Measurements from ENCODE around the gene GPATCH2L.

- TF ChIP-seq, protein P1, sequence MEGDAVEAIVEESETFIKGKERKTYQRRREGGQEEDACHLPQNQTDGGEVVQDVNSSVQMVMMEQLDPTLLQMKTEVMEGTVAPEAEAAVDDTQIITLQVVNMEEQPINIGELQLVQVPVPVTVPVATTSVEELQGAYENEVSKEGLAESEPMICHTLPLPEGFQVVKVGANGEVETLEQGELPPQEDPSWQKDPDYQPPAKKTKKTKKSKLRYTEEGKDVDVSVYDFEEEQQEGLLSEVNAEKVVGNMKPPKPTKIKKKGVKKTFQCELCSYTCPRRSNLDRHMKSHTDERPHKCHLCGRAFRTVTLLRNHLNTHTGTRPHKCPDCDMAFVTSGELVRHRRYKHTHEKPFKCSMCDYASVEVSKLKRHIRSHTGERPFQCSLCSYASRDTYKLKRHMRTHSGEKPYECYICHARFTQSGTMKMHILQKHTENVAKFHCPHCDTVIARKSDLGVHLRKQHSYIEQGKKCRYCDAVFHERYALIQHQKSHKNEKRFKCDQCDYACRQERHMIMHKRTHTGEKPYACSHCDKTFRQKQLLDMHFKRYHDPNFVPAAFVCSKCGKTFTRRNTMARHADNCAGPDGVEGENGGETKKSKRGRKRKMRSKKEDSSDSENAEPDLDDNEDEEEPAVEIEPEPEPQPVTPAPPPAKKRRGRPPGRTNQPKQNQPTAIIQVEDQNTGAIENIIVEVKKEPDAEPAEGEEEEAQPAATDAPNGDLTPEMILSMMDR (IDR thresholded peaks at IDR 0.05; ENCODE audit: low read depth, low read length, poor library complexity, severe bottlenecking) = no peak
- no peak for TF ChIP-seq EZH2phosphoT487 (IDR thresholded peaks at IDR 0.05; ENCODE audit: borderline replicate concordance, low read length)
These were observed 85.7 kb downstream of the GPATCH2L start for GRCh38 chr14:76237349-76237990.
